SIG-M5 treated with dmso at 0.1 percent for 504 hours (cell line): ENCODE data around the gene BTBD2.

ENCODE experiments used
- DNase-seq: peaks from one replicate; lab custom pipeline; 2025; ENCODE audit not compliant: unreplicated experiment; lab: John Stamatoyannopoulos, UW

BTBD2 gene

DNA sequence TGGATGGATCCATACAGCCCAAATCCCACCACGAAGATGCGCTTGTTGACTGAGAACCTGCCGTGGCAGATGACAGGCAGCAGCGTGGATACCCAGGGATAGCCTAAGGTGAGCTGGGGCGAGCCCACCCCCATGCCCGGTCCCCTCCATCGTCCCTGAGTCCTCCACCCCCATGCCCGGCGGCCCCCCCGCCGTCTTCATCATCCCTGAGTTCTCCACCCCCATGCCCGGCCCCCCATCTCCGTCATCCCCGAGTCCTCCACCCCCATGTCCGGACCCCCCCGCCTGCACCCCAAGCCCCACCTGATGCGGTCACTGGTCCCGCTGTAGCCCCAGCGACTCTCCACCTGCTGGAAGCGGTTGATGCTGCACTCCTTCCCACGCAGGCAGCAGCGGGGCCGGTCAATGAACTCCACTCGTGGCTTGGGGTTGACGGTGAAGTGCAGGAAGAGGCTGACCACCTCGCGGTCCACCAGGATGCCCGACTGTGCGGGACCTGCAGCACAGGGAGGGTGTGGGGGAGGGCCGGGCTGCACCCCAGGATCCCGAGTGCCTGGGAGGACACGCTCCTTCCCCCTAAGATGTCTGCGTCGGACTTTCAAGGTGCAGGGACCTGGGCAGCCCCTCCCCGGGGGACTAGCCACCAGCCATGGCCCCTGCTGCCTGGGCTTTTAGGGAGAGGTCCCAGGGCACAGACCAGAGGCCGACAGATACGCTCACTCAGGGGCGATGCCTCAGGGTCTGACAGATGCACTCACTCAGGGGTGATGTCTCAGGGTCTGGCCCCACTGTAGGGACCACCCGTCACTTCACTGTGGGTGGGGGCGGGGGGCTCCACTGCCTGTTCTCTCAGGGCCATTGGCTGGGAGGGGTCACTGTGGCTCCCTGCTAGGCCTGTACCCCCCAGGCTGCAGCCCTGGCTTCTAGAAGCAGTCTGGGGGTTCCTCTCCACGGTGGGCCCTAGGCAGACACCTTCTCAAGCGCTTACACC is 28.0 kb downstream of the BTBD2 start:
- DNase-seq = no peak

DNA sequence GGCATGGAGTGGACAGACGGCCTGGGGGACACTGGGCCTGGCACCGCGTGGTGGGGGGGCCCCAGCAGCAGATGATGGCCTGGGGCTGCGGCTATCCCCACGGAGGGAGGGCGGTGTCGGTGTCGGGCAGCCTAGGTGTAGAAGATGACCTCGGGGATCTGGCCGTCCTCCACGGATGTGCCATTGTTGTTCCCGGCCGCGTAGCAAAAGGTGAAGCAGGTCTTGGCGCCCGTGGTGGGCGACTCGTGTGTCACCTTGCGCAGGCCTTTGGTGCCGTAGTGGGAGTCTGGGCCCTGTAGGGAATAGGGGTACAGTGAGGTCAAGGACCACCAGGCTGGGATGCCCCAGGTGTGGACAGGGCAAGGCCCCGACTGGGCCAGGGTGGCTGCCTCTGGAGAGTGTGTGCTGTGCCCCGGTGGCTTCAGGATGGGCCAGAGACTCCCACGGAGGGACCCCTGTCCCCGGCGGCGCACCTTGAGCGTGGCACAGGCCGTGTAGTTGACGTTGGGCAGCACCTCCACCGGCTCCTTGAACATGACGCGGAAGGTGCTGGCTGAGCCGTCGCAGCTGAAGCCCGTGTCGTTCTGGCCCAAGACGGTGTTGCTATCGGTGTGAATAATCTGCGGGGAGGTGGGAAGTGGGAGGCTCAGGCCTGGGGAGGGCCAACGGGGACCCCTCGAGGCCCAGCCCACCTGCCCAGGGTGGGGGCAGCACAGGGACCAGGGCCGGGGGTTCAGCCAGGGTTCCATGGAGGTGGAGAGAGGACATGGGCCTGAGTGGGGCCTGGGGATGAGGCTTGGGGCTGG is 29.0 kb downstream of the BTBD2 start:
- no peak for DNase-seq

DNA sequence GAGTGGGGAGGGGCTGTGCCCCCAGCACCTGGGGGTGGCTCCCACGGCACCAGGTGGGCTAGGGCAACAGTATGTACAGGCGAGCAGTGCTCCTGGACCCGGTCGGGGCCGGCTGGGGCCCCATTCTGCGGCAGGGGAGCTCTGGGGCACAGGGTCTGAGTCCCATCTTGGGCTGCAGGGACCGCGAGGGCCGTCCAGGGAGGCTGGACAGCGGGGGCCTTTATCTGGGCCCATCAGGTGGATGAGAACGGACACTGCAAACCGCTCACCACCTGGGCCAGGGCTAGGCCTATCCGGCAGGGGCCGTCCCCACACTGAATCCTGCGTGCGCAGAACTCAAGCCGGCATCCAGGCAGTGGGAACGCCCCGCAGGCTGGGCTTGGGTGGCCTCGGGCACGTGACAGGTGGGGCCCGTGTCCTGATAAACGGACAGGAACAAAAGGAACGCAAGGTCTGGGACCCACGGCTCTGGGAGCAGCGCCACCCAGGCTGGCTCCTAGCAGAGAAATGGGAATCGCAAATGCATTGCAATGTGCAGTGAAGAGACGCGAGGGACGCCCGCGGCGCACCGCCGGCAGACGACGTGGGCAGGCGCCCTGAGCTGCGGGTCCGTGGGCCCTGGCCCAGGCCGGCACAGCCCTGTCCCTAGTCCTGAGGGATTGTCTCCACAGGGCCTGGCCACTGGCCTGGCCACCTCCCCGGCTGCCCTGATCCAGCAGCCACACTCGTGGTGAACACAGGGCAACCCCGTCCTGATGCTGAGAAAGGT is 29.7 kb downstream of the BTBD2 start:
- DNase-seq = no peak

DNA sequence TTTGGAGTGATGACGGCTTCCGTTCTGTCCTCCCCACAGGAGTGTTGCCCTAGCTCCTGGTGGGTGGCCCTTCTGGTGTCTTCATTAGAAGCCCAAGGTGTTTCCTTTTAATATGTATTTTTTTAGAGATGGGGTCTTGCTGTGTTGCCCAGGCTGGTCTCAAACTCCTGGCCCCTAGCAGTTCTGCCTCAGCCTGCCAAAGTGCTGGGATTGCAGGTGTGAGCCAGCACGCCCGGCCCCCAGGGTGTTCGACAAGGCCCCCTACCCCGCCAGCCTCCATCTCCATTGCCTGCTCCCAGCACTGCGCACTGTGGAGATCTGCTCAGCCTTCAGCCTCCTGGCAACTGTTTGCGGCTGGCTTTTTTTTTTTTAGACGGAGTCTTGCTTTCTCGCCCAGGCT is 31.2 kb downstream of the BTBD2 start:
- no peak for DNase-seq

DNA sequence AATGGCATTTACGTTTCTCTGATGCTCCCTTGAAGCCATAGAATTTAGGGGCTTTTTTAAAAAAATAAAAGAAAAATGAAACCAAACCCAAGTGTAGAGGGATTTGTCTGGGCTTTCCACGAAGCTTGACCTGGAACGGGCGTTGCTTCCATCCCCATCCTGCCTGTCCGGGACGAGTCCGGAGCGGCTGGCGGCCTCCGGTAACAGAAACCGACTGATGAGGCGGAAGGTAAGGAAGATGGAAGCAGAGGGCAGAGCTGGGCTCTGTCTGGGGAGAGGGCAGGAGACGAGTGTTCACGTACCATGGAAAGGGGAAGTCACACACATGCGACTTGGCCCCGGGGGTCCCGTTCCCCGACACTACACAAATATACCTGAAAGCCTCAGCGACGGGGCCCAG is 34.3 kb downstream of the BTBD2 start:
- no peak for DNase-seq

DNA sequence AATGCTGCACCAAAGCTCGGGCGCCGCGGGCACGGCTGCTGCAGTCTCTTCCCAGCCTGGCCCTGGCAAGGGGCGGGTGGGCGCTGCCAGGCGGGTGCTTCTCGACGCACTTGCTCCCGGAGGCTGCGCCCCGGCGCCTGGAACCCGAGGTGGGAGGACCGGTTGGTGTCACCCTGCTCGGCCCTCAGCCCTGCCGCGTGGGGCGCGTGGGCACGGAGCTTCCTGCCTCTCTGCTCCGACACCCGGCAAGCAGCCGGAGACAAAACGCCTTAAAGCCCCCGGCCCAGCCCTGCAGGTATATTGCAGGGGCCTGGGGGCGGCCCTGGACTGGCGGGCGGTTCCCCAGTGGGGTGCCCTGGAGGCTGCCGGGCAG is 34.7 kb downstream of the BTBD2 start:
- DNase-seq = no peak

DNA sequence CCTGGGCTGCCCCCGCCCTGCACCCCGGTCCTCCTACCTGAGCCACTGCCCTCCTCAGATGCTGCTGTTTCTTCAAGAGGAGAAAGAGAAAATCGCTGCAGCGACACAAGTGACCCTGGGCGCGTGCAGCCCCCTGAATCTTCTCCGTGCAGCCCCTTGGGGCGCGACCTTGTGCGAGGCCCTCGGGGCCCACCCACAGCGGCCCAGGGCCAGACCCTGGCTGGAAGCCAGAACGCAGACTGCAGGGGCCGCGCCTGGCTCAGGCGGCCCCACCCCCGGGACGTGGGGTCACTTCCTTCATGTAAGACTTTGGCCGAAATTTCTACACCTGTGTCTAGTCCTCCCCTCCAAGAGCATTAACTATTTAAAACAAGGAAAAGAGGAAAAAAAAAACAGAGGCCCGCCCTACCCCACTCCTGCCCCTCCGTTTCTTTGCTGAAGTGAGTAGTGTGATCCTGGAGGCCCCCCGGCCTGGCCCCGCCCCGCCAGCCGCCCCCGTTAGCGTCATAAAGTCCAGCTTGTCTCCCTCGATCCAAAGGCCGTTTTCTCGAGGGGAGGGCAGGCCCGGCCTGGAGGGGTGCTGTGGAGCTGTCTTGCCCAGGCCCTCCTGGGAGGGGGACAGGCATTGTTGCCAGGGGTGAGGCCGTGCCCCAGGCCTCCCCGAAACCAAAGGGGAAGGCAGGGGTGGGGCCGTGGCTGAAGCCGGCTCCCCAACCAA is 35.3 kb downstream of the BTBD2 start:
- no peak for DNase-seq

DNA sequence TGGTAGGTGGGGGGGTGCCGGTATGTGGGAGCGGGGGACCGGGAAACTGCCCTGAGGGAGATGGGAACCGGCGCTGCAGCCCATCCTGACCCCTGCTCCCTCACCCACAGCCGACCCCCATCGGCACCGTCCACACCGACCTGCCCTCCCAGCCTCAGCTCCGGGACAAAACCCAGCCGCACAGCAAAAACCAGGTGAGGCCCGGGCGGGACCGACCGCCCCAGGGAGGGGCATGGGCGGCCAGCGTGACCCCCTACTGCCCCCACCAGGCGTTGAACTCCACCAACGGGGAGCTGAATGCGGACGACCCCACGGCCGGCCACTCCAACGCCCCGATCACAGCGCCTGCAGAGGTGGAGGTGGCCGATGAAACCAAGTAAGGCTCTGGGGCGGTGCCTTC is 35.9 kb downstream of the BTBD2 start:
- no peak for DNase-seq

DNA sequence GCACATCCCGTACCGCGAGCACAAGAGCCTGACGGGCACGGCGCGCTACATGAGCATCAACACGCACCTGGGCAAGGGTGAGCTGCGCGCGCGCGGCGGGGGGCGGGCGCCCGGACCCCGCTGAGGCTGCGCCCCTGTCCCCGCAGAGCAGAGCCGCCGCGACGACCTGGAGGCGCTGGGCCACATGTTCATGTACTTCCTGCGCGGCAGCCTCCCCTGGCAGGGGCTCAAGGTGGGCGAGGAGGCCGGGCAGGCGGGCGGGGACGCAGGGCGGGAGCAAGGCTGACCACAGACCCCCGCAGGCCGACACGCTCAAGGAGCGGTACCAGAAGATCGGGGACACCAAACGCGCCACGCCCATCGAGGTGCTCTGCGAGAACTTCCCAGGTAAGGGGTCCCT is 36.5 kb downstream of the BTBD2 start:
- no peak for DNase-seq

DNA sequence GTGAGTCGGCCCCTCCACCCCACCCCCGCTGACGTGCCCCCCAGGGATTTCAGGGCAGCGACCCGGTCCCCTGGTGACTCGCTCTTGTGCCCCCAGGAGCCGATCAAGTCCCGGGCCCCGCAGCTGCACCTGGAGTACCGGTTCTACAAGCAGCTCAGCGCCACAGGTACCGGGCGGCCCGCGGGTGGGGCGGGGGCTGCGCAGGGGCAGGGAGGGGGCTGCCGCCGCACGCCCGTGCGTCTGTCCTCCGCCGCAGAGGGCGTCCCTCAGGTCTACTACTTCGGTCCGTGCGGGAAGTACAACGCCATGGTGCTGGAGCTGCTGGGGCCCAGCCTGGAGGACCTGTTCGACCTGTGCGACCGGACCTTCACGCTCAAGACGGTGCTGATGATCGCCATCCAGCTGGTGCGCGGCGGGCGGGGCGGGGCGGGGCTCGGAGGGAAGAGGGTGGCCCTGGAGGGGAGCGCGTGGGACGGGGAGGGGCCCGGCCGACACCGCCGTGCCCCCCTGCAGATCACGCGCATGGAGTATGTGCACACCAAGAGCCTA is 37.1 kb downstream of the BTBD2 start:
- DNase-seq = no peak

DNA sequence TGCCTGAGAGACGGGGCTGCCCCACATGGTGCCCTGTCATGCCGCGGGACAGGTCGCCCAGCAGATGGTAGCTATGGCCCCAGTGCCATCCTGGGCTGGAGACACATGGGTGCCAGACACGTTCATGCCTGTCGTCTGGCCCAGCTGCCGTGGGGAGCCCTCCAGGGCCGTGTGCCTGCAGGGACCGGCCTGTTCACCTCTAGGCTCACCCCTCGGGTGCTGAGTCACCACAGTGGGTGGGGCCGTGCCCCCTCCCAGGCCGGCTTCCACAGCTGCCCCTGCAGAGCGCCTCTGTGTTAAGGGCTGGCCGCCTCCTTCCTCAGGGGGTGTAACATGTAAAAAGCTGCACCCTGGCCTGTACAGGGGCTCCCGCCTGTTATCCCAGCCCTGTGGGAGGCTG is 38.4 kb downstream of the BTBD2 start:
- DNase-seq = no peak

DNA sequence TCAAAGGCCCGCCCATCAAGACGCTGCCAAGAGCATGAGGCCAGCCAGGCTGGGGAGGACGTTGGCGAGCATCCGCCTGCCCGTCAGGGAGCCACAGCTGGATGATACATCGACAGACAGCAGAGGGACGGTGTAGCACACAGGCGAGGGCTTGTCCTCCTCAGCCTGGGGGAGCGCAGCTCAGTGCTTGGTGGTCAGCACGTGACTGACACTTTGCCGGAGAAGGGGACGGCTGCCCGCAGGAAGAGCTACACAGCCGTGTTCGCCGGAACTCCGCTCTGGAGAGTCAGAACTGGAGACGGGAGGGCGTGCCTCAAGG is 40.4 kb downstream of the BTBD2 start:
- DNase-seq = no peak

DNA sequence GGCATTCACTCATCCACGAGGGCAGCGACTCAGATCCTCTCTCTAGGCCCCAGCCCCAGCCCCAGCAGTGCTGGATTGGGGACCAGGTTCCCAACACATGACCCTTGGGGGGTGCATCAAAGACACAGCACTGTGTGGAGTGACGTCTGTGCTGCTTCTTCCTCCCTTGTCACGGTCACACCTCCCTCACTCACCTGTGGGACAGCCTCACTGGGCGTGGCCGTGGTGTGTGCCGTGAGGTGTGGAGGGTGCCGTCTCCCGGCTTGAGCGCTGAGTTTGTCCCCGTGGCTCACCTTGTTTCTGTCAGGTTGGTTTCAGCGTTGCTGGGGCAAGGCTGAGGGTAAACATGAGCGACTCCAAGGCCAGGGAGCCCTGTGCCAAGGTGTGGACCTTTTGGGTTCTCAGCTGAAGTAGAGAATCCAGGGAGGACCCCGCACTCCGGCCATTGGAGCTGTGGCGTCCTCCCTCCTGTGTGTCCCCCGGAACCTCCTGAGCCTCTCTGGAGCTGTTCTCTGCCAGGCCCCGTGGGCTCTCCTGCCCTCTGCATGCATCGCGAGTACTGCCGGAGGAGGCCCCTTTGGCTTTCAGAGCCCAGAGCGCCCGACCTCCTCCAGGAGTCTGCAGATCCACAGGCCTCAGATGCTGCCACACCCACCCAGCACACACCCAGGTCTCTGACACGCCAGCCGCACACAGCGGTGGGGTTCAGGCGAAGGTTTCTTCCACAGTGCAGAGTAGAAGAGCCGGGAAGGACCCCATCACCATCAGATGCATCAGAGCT is 40.9 kb downstream of the BTBD2 start:
- no peak for DNase-seq

DNA sequence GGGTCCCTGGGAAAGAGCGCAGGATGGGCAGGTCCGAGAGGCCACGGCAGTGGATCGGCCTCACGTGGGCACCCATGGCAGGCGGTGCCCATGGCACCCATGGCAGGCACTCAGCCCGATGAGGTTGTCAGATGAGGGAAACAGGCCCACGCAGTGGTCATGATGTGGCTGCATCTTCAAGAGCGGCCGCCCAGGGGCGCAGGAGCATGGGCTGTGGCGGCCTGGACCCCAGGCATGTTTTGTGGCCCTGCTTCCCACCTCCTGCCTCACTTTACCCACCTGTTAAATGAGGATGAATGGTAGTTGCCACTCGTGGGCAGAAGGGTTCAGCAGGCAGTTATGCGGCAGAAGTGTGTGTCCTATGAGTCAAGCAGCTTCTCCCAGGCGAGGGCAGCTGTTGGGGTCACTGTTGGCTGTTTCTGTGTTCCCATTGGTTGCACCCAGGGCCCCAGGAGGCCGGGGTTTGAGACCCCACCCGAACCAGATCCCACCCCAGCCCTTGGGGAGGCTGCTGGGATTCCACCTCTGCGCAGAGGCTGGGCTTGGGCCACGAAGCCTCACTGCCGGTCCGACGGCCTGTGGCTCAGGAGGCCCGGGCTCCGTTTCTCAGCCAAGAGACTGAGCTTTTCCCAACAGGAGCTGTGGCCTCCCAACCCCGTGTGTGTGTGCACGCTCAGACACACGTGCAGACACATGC is 44.6 kb downstream of the BTBD2 start:
- DNase-seq = no peak

DNA sequence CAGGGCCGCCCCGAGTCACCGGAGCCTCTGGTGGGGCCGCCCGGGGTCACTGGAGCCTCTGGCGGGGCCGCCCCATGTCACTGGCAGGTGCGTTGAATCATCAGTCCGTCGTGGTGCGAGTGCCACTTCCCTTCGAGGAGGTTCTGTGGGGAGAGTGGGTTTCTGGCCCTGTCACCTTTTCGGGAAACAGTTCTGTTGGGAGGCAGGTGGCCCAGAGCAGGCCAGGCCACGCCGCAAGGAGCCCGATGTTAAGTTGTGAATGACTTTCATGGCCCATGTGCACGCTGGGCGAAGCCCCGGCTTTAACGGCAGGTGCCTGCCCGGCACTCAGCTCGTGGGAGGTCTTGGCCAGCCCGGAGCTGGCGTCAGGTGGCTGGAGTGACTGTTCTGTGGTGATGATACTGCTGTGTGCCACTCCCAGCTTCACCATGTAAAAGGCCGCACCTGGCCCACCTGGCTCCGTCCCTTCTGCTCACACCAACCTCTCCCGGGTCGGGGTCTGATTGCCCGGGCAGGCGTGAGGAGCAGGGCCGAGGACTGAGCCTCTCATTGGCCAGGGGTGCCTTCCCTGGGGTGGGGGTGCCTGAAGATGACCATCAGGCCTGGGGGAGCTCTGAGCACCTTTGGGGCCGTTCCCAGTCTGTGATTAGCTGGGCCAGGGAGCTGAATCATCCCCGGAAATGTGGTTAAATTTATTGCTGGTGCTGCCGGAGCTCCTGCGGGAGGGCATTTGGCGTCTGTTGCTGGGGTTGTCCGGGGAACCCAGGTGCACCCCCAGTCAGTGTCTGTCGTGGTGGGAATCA is 45.3 kb downstream of the BTBD2 start:
- no peak for DNase-seq

DNA sequence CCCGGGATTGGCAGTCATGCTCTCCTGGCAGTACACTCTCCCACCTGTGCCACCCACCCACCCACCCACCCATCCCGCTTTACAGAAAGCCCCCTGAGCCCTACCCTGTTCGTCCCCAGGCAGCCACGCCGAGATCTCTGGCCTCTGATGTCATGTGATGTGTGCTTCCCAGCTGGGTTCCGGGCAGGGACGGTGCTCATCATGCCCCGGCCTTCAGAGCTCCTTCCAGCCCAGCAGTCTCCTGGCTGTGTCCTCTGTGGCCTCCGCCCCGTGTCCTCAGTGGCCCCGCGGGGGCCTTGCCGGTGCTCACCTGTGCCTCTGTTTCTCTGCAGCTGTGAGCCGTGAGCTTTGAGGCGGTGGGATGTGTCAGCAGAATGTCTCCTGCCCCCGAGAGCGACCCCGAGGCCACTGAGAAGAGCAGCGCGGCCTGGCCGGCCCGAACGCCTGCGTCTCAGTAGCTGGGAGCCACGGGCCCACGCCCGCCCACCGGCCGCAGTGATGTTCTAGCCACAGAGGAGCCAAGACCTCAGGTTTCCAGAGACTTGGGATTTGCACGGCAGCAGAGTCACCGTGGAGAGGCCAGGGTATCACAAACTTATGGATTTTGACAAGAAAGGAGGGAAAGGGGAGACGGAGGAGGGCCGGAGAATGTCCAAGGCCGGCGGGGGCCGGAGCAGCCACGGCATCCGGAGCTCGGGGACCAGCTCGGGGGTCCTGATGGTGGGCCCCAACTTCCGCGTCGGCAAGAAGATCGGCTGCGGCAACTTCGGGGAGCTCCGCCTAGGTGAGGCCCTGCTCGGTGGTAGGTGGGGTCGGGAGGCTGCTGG is 46.1 kb downstream of the BTBD2 start:
- DNase-seq = no peak

DNA sequence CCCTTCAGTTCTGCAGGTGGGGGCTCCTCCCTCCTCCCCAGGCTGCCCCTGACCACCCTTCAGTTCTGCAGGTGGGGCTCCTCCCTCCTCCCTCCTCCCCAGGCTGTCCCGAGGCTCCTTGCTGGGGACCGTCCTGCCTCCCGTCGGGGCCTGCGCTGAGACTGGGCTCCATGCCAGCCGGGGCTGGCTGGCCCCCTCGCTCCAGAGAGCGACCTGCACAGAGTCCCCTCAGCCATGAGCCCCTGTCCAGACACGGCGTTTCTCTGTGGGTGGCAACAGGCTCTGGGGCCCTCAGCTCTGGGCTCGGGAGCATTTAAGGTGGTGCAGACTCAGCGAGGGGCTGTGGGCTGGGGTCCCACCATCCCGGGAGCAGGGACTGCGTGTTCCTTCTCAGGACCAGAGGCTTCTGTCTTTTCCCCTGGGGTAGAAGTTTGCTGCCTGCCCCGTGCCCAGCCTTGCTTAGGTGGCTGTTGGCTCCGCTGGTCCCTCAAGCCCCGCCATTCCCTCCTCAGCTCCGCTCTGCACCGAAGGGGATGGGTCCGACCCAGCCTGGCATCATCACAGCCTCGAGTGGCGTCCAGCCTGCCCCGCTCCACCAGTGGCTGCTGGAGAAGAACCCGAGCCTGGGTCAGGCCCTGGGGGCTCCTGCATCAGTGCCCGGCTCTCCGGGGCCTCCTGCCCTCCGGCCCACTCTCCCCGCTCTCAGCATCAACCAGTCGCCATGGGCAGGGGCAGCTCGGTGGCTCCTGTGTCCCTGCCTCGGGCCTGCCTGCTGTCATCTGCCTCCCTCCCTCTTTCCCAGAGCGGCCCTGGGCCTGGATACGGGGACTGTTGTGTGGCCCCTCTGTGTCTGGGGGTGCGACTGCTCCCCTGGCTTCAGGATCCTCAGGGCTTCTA is 47.0 kb downstream of the BTBD2 start:
- no peak for DNase-seq
